HuH-7.5 (cell line): ENCODE measurements around the gene KLF7.

Source experiments
- DNase-seq: peaks from one replicate; pipeline ENCODE4 v3.0.0; 2011; ENCODE audit warnings: low spot score

KLF7 gene

GRCh38 chr2:207091176-207091575 lies 74.6 kb downstream of the KLF7 start:
- DNase-seq, result no peak

- no peak for DNase-seq
These were observed 75.4 kb downstream of the KLF7 start for GRCh38 chr2:207090389-207090788.

- DNase-seq, result no peak
These were observed 76.9 kb downstream of the KLF7 start for GRCh38 chr2:207088839-207089238.

- DNase-seq, result no peak
These were observed 77.5 kb downstream of the KLF7 start for GRCh38 chr2:207088276-207088675.

- DNase-seq, result no peak
These were observed 78.5 kb downstream of the KLF7 start for GRCh38 chr2:207087046-207087902.

GRCh38 chr2:207086136-207086535 lies 79.6 kb downstream of the KLF7 start:
- no peak for DNase-seq

- no peak for DNase-seq
These were observed 80.6 kb downstream of the KLF7 start for GRCh38 chr2:207085110-207085509.

- DNase-seq, result no peak
These were observed 82.2 kb downstream of the KLF7 start for GRCh38 chr2:207083361-207084110.

- peak; percentile 19 for DNase-seq
These were observed 83.1 kb downstream of the KLF7 start for GRCh38 chr2:207082619-207083018.

GRCh38 chr2:207078186-207078798 lies 87.5 kb downstream of the KLF7 start:
- DNase-seq, result no peak

- DNase-seq, result no peak
These were observed 88.5 kb downstream of the KLF7 start for GRCh38 chr2:207077266-207077665.

GRCh38 chr2:207075456-207075855 lies 90.3 kb downstream of the KLF7 start:
- DNase-seq, result no peak

- no peak for DNase-seq
These were observed 91.7 kb downstream of the KLF7 start for GRCh38 chr2:207073801-207074678.

- DNase-seq, result no peak
These were observed 92.3 kb downstream of the KLF7 start for GRCh38 chr2:207073412-207073800.

GRCh38 chr2:207072571-207072970 lies 93.2 kb downstream of the KLF7 start:
- DNase-seq, result no peak

- no peak for DNase-seq
These were observed 93.9 kb downstream of the KLF7 start for GRCh38 chr2:207071820-207072219.

- DNase-seq, result no peak
These were observed 98.3 kb downstream of the KLF7 start for GRCh38 chr2:207067473-207067872.

- DNase-seq, result no peak
These were observed 98.8 kb downstream of the KLF7 start for GRCh38 chr2:207066791-207067460.

- DNase-seq, result no peak
These were observed 99.6 kb downstream of the KLF7 start for GRCh38 chr2:207066166-207066565.

- DNase-seq, result no peak
These were observed 101.5 kb downstream of the KLF7 start for GRCh38 chr2:207064128-207064690.

- no peak for DNase-seq
These were observed 104.6 kb downstream of the KLF7 start for GRCh38 chr2:207061181-207061580.
